Measurements from ENCODE around the gene ADK.
"Not testable (repeated sequence)": the region's sequence is repeated elsewhere in the genome, so short reads cannot be mapped to it uniquely, and the experiment has no call there.

Gene ADK

DNA sequence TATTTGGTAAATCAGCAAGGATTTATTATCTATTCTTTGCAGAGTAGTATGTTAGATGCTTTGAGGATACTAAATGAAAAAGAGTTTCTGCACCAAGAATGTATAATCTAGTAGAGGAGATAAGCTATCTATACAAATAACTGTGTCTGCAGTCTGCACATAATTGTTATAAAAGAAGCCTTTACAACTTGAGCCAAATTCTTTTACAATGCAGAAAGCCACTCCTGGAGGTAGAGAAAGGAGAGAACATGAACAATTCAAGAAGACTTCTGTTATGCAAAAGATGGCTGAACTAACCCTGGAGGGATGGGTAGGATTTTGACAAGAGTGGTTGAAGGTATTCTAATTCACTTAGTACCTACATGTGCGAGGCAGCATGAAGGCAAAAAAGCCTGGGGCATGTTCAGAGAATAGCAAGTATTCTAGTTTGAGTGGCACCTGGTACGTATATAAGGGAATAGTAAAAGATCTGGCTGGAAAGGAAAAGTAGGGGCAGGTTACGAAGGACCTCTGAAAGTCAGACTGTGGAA is 424.2 kb downstream of the ADK start:
- no peak for DNase-seq

- no peak for DNase-seq
Observed at GRCh38 chr10:74575912-74576311, 424.9 kb downstream of the ADK start.

- no peak for DNase-seq
Observed at GRCh38 chr10:74576586-74576985, 425.6 kb downstream of the ADK start.

DNA sequence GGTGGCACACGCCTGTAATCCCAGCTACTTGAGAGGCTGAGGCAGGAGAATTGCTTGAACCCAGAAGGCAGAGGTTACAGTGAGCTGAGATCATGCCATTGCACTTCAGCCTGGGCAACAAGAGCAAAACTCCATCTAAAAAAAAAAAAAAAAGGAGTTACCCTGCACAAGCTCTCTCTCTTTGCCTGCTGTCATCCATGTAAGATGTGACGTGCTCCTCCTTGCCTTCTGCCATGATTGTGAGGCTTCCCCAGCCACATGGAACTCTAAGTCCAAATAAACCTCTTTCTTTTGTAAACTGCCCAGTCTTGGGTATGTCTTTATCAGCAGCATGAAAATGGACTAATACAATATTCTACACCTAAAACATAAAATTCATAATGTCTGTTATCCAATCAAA is 429.4 kb downstream of the ADK start:
- not testable (repeated sequence) for DNase-seq

DNA sequence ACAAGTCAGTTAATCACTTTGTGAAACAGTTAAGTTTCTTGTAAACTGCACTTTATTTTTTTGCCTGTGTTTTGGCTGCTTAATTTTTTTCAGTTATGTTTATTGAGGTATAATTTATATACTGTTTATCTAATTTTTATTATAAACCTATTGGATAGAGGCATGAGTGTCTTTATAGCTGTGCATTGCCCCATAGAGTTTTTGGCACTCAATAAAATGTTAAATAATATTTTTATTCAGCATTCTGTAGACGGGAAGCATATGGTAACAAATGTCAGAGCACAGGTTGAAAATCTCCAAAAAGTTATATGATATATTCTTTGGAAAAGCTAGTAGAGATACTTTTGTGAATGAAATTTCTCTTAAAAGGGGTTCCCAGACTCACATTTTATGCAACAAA is 431.5 kb downstream of the ADK start:
- DNase-seq, result no peak

- no peak for DNase-seq
Observed at GRCh38 chr10:74585231-74586087, 434.4 kb downstream of the ADK start.

DNA sequence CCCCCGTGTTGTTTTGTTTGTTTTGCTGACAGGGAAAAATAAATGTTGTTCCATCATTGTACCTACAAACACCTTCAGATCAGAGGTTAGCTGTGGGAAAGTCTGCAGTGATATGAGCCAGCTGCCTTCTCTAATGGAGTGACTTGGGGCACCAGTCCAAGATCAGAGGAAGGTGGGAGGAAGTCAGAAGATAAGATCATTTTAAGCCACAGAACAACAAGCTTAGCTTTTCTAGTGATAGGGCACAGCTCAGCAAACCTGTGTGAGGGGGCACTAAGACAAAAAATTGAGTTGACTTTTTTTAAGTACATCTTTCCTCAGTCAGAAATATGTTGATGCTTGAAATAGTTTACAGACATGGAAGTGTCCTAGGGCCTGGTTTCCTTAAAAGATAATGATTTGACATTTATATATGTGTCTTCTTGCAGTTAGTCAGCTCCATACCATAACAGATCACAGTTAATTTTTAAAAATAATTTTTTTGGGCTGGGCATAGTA is 435.1 kb downstream of the ADK start:
- no peak for DNase-seq

DNA sequence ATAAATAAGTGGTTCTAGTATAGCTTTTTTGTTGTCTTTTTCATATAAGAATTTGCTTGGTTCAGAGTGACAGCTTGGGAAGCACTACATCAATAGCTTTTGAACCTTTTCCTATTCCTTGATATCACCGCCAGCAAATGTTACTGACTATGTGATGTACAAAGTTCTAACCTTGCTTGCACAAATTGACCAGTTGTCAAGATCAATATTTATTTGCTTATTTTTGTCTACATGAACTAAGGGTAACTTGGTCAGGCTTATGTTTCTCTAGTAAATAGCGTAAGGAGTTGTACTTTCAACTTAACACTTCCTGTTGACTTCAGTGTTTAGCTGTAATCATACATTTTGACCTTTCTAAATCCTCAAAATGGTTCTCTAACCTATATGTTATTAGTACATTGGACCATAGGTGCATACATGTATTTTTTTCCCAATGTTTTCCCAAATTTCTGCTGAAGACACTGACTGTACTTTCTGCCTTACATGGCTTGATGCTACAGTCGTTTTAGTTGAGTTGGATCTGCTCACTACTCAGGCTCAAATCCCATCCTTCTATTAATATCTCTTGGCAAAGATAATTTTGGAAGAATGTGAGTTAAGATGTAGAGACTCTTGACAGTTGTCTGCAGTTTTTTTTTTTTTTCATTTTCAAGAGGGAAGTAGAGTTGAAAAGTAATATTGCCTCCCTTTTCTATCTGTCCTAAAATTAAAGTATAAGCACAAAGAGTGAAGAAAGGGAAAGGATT is 436.3 kb downstream of the ADK start:
- DNase-seq, result no peak

DNA sequence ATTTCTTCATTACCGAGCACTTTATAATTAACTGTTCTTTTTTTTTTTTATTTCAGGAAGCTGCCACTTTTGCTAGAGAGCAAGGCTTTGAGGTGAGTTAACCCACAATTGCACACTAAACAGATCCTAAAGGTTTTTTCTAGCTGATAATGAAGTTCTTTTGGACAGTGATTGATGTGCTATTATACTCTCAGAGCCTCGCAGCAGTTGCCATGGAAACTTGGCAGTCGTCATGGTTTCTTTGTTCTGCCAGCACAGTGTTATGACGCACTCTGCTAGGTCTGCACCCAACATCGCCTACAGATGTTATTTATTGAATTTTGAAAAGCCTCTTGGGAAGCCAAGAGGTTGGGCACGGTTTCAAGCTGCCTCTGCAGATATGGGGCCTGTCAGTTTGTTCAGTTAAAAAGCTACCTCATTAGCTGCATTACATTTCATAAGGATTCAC is 438.2 kb downstream of the ADK start:
- peak; percentile 52 for DNase-seq

GRCh38 chr10:74589851-74590250 is 438.8 kb downstream of the ADK start:
- no peak for DNase-seq

DNA sequence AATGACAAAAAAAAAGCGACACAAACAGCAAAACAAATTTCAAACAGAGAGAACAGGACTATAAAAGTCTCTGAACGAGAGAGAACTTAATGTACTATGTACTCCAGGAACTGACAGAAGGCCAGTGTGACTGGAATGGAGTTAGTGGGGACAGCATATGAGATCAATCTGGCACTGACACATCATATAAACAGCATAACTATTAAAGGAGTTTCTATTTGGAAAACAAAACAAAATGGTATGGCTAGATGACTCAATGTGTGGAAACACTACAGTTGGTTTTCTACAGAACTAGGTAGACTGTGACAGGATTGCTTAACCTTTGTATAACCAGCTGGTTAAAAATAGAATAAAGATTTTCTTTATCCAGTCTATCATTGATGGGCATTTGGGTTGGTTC is 442.4 kb downstream of the ADK start:
- DNase-seq, result no peak

- no peak for DNase-seq
Observed at GRCh38 chr10:74596713-74597112, 445.7 kb downstream of the ADK start.

DNA sequence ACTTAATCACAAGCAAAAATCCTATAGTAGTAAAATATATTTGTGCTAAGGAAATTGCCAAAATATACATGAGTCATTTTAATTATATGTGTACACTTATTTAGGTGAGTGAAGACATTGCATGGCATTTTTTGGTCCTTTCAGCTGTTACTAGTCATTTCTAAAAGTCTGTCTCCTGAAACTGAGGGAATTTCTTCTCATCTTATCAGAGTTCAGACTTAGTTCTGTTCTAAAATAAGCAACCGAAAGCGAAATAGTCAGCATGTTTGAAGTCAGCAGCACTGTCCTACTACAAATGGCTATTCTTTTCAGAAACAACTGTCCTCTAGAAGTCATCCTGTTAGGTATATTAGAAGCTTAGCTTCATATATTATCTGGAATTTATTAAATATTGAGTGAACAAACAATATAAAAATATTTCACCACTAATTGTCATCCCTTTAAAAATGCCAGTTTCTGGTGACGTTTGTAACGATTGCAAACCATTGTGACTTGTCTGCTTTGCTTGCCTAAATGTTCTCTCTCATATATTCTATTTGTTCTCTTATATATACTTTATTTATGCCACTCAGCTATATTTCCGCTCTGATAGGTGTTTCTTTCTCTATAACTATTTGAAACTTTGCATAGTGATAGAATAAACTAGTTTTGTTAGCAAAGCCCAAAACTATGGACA is 448.0 kb downstream of the ADK start:
- no peak for DNase-seq

DNA sequence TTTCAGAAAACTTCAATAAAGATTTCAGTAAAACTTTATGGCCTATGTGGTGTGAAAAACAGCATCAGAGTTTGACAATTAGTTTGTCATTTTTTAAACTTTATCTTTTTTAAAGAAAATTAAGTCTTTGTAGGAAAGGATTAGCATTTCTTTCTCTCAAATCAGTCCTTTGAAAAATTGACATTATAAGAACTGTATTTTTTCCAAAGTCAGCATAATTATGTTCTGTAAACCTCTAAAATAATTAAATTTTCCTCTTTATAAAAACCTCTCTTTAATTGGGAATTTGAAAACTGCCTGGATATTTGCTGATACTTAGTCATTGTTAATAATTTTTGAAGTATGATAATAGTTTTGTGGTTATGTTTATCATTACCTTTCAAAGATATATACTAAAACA is 448.7 kb downstream of the ADK start:
- DNase-seq, result no peak

GRCh38 chr10:74600170-74600569 is 449.1 kb downstream of the ADK start:
- no peak for DNase-seq

DNA sequence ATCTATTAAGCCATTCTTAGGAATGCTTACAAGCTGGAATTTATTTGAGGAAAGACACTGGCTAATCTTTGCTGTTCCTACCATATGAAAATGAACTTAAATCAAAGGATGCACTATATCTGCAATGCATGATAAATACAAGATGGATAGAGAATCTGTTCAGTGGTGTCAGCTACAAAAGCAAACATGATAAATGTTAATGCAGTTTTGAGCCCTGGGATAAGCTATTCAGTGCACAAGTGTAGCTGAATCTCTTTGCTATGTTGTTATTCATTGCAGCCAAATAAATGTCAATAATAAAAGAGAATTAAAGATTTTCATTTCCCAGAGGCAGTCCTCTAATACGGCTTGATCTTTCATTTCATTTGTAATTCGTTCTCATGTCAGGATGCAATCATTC is 451.6 kb downstream of the ADK start:
- DNase-seq, result no peak

DNA sequence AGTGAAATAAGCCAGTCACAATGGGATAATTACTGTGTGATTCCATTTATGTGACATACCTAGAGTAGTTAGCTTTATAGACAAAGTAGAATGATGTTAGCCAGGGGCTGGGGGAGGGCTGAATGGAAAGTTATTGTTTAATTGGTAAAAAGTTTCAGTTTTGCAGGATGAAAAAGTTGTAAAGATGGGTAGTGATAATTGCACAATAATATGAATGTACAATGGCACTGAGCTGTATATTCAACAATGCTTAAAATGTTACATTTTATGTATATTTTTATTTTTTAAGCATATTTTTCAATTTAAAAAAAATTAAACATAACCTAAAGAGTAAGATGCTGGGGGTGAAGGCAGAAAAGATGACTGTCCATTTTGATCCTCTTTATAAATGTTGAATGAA is 459.3 kb downstream of the ADK start:
- DNase-seq, result no peak

GRCh38 chr10:74612195-74612594 is 461.2 kb downstream of the ADK start:
- no peak for DNase-seq

- DNase-seq, result no peak
Observed at GRCh38 chr10:74620626-74621025, 469.6 kb downstream of the ADK start.

- no peak for DNase-seq
Observed at GRCh38 chr10:74623786-74624185, 472.8 kb downstream of the ADK start.

DNA sequence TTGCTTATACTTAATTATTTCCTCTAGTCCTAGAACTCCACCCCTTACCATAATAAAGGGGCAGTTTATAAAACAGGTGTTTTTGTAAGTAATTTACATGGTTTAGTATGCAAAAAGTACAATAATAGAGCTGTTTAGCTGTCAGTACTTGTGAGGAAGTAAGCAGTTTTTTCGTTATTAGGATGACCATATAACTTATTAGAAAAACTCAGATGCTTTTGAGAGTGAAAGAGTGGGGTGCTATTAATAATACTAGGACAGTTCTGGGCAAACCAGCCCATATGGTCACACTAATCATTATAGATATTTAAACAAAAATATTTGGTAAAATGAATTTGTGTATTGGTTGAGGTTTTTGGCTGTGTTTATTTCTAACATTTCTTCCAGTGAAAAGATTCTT is 473.5 kb downstream of the ADK start:
- DNase-seq, result no peak

GRCh38 chr10:74628136-74628535 is 477.1 kb downstream of the ADK start:
- DNase-seq, result no peak

DNA sequence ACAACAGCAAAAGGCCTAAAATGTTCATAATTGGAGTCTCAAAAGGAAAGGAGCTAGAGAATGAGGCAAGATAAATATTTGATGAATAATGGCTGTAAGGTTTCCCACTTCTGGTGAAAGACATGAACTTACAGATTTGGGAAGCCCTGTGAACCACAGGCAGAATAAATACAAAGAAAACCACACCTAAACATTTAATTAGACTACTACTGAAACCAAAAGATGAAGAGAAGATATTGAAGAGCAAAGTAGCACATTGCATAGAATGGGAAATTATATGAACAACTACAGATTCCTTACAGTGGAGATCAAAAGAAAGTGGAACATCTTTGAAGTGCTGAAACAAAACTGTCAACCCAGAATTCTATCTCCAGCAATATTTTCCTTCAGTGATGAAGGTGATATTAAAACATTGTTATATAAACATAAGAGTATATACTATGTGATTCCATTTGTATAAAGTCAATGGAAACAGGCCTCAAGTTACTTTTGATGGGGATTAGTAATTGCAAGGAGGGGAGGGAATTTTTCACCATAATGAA is 484.0 kb downstream of the ADK start:
- no peak for DNase-seq

Data from activated CD4-positive, CD25-positive, alpha-beta regulatory T cell treated with anti-CD3 and anti-CD28 coated beads, Interleukin-2, amount 50 U/mL, for 72 hours (primary cell).